ENCODE data around the gene RAD51AP1. TPM values are rescaled to one million over a fixed set of nuclear protein-coding genes. Genes with fewer than 3 reads are reported as not detected.

The RAD51AP1 gene
- total and polyA plus RNA-seq, 10 donors = 3.6 to 10.9 (median 5.1) TPM

DNA sequence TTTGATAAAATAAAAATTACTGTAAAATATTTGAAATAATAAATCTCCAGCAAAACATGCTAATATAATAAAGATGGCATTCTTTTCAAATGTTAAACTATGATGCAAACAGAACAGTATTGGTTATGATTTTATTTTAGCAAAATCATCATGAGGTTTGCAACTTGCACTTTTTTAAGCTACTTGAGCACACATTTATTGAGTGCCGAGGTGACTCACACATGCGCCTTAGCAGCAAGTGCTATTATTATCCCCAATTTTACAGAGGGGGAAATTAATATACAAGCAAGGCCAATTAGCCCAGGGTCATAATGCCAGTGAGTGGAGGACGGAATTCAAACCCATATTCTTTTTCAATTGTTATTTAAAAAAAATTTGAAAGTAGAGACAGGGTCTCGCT, 30.6 kb downstream of the RAD51AP1 start:
- Histone ChIP-seq H3K27ac (peak overlapping the region in 1 of 8 donors; percentile 79), H3K27me3 (replicated peaks in 1 of 7) (no peaks in the 10 kb centered on the region), H3K4me1 (peaks cover 6 to 60% (median 40%) of the 10 kb centered on the region in 6 donors), H3K9me3 (no peaks in the 10 kb centered on the region), H3K4me3 (no peak overlapping the region), H3K36me3 (no peaks in the 10 kb centered on the region)
- TF ChIP-seq, protein P1, sequence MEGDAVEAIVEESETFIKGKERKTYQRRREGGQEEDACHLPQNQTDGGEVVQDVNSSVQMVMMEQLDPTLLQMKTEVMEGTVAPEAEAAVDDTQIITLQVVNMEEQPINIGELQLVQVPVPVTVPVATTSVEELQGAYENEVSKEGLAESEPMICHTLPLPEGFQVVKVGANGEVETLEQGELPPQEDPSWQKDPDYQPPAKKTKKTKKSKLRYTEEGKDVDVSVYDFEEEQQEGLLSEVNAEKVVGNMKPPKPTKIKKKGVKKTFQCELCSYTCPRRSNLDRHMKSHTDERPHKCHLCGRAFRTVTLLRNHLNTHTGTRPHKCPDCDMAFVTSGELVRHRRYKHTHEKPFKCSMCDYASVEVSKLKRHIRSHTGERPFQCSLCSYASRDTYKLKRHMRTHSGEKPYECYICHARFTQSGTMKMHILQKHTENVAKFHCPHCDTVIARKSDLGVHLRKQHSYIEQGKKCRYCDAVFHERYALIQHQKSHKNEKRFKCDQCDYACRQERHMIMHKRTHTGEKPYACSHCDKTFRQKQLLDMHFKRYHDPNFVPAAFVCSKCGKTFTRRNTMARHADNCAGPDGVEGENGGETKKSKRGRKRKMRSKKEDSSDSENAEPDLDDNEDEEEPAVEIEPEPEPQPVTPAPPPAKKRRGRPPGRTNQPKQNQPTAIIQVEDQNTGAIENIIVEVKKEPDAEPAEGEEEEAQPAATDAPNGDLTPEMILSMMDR (IDR thresholded peaks at IDR 0.05 in 8 of 11, conservative IDR thresholded peaks at IDR 0.05 in 3 of 11) = no peak
- TF ChIP-seq POLR2A (IDR thresholded peaks at IDR 0.05) (no peak), POLR2AphosphoS5 (IDR thresholded peaks at IDR 0.05) (no peak)
- intact Hi-C loops (cut with DNase I; ENCODE audit: low total_unique reads) = no loop called here
- 89 to 94% (median 92%) methylated on average over 4 of the region's 4 CpGs for WGBS, 5 donors
- DNase-seq = no peak

DNA sequence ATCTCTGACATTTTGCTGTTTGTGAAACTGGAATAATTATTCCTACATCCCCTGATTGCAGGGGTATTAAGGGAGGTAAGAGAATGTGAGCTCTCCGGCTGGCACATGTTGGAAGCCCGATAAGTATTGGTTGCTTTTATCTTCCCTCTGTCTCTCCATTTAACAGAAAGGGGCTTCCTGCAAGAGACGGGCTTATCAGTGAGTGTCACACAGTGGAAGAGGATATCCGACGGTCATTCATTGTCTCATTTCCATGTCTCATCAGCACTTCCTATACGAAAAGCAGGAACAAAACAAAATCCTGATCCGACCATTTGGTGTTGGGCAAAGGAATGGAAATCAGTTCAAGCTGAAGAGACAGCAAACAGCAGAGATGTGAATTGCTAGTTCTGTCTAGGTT, 34.0 kb downstream of the RAD51AP1 start:
- no peaks in the 10 kb centered on the region for H3K9me3 ChIP-seq
- H3K27me3 ChIP-seq (replicated peaks in 1 of 7) = no peaks in the 10 kb centered on the region
- TF ChIP-seq POLR2A (IDR thresholded peaks at IDR 0.05) (no peak), POLR2AphosphoS5 (IDR thresholded peaks at IDR 0.05) (peak in 1 of 3 donors; percentile 78)
- no peak overlapping the region for H3K4me3 ChIP-seq
- no peak for DNase-seq
- WGBS, 5 donors = 66 to 87% (median 72%) methylated on average over 7 of the region's 7 CpGs
- H3K4me1 ChIP-seq = peaks cover 0 to 26% (median 9%) of the 10 kb centered on the region in 6 donors
- intact Hi-C loops (cut with DNase I; ENCODE audit: low total_unique reads) = no loop called here
- H3K36me3 ChIP-seq = no peaks in the 10 kb centered on the region
- H3K27ac ChIP-seq = peak overlapping the region in 2 of 8 donors; percentile 29 to 45

DNA sequence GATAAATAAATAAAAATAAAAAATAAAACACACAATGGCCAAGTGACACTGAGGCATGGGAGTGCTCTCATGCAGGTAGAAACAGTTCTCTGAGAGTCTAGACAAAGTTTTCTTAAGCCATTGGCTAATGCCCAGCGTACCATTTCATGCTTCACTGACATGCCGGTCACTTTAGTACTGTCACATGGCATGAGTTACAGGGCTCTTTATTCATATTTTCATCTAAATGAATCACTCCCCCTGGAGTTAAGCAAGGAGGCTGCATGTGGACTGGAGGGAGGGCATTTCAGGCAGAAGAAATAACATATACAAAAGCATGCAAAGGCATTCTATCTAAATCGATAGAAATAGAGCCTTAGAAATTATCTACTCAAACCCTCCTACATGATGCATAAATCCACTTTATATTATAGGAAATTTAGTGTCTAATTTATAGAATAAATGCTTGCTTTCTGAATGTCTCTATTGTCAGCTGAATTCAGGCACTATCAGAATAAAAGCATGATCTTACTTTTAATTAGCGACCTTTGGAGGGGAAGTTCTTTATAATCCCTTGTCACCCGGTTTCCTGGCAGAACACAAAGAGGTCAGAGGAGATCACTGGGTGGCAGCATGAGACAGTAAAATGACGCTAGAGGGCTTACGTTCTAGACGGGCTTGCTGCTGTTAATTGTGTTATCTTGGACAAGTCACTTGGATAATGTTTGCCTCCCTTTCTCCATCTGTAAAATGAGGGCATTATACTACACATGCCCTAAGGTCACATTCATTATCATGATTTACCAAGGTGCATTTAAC, 40.8 kb downstream of the RAD51AP1 start:
- WGBS, 5 donors = 21 to 32% (median 27%) methylated on average over 8 of the region's 8 CpGs
- peak overlapping the region in 1 of 8 donors; percentile 17 for H3K27ac ChIP-seq
- intact Hi-C loops (cut with DNase I; ENCODE audit: low total_unique reads) = no loop called here
- H3K4me1 ChIP-seq = peaks cover 0 to 18% (median 14%) of the 10 kb centered on the region in 6 donors
- no peak for DNase-seq
- no peaks in the 10 kb centered on the region for H3K27me3 ChIP-seq (replicated peaks in 1 of 7)
- no peak overlapping the region for H3K4me3 ChIP-seq
- H3K36me3 ChIP-seq = no peaks in the 10 kb centered on the region
- H3K9me3 ChIP-seq = no peaks in the 10 kb centered on the region
- TF ChIP-seq, protein P1 (IDR thresholded peaks at IDR 0.05 in 8 of 11, conservative IDR thresholded peaks at IDR 0.05 in 3 of 11) = peak in 7 of 11 experiments; percentile 9 to 47 (median 27)
- TF ChIP-seq POLR2A (IDR thresholded peaks at IDR 0.05) (no peak), POLR2AphosphoS5 (IDR thresholded peaks at IDR 0.05) (peak in 1 of 3 donors; percentile 41)

DNA sequence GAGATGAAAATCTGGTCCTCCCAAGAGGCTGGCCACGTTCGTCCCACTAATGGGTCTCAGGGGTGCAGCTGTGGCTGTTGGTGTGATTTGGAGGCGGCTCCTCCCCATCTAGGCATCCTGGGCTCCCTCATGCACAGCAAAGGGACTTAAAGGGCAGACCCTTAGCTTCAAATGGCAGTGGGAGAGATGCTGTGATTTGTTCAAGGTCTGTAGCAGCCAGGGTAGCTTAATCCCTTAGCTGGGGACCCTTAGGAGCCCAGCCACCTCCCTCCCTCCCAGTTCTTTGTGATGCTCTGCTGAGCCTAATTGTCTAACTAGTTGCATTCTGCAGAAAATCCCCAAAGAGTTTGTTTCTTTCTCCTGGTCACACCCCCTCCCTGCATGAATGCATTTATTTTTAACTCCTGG, 41.6 kb downstream of the RAD51AP1 start:
- no peak for DNase-seq
- intact Hi-C loops (cut with DNase I; ENCODE audit: low total_unique reads) = no loop called here
- Histone ChIP-seq H3K4me3 (no peak overlapping the region), H3K36me3 (no peaks in the 10 kb centered on the region), H3K9me3 (no peaks in the 10 kb centered on the region), H3K27ac (no peak overlapping the region), H3K27me3 (replicated peaks in 1 of 7) (no peaks in the 10 kb centered on the region), H3K4me1 (peaks cover 0 to 18% (median 14%) of the 10 kb centered on the region in 6 donors)
- TF ChIP-seq POLR2AphosphoS5 (IDR thresholded peaks at IDR 0.05) = no peak
- TF ChIP-seq, protein P1 (IDR thresholded peaks at IDR 0.05 in 8 of 11, conservative IDR thresholded peaks at IDR 0.05 in 3 of 11) = no peak
- no peak for TF ChIP-seq POLR2A (IDR thresholded peaks at IDR 0.05)
- WGBS, 5 donors = 46 to 75% (median 60%) methylated on average over 3 of the region's 3 CpGs; no CpG with 5 or more reads in 1 of the 5 donors
